GM12878 (cell line): ENCODE data around the gene ITPR2.

Experiments
- ATF7 ChIP-seq: fragments of 450-650 bp; IDR thresholded peaks from 2 replicates; pipeline ENCODE4 v1.6.1; 2016; ENCODE audit warnings: low read depth, mild to moderate bottlenecking
- BHLHE40 ChIP-seq, 2 experiments: fragments of 450-650 bp in 1 of 2; IDR thresholded peaks; 2 replicates each; pipeline ENCODE4 v1.6.1; 2011 to 2017; ENCODE audit warnings: low read depth in 2 of 2, borderline replicate concordance in 1 of 2, improper control_type of control experiment in 1 of 2, low read length in 1 of 2, mild to moderate bottlenecking in 1 of 2
- KAT2A ChIP-seq: conservative IDR thresholded peaks from 2 replicates; pipeline ENCODE4 v1.6.1; 2011; ENCODE audit warnings: low read depth, low read length; ENCODE audit not compliant: control insufficient read depth
- POLR2A ChIP-seq: IDR thresholded peaks from 2 replicates; pipeline ENCODE4 v1.6.1; 2011; ENCODE audit warnings: low read depth, mild to moderate bottlenecking, low read length
- POU2F2 ChIP-seq: IDR thresholded peaks from 3 replicates; pipeline ENCODE4 v1.6.1; 2011; ENCODE audit warnings: low read depth, mild to moderate bottlenecking, low read length, borderline replicate concordance
- RAD21 ChIP-seq: IDR thresholded peaks from 2 replicates; pipeline ENCODE4 v1.6.1; 2011; ENCODE audit warnings: mild to moderate bottlenecking, low read depth, low read length, moderate library complexity; ENCODE audit not compliant: insufficient read depth
- RFX5 ChIP-seq: IDR thresholded peaks from 2 replicates; pipeline ENCODE4 v1.6.1; 2011; ENCODE audit warnings: low read depth, low read length, improper control_type of control experiment
- ZNF274 ChIP-seq: IDR thresholded peaks from one replicate; pipeline ENCODE4 v1.8.0; 2011; ENCODE audit not compliant: insufficient read length, insufficient read depth
- TF ChIP-seq, protein P1 (sequence below): fragments of 450-650 bp; IDR thresholded peaks from 2 replicates; pipeline ENCODE4 v1.6.1; 2017; ENCODE audit warnings: mild to moderate bottlenecking, moderate library complexity
- TF ChIP-seq, protein P2 (sequence below), 3 experiments: IDR thresholded peaks in 2 of 3; conservative IDR thresholded peaks in 1 of 3; 2 replicates each; pipeline ENCODE4 v1.5.1; 2011; ENCODE audit warnings: low read depth in 3 of 3, low read length in 3 of 3, mild to moderate bottlenecking in 3 of 3, control low read depth in 2 of 3, moderate library complexity in 2 of 3, inconsistent platforms in 1 of 3, mixed read lengths in 1 of 3; ENCODE audit not compliant: control insufficient read depth in 2 of 3, insufficient read depth in 1 of 3; ENCODE audit errors: extremely low read depth in 1 of 3
- TF ChIP-seq, protein P3 (sequence below): IDR thresholded peaks from 2 replicates; pipeline ENCODE4 v1.6.1; 2011; ENCODE audit warnings: low read depth, low read length, improper control_type of control experiment, borderline replicate concordance

DNA sequence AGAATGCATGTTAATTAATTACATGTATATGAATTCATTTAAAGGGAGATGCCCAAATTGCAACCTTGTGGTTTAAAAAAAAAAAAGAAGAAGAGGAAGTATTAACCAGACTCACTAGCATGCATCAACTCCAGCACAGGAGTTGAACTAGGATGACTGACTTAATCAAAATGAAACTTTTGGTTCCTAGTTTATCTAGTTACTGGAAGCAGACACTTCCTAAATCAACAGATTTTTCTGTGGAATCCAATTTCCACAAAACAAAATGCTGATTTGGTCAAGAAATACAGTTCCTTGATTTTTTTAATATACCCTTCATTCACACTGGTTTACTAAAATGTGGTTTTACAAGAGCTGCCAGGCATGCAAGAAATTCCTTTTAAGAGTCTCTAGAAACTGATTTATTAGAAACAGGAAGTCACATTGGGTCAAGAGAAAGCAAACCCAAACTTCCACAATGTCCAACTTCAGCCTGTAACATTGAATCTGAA, 41.6 kb downstream of the ITPR2 start:
- TF ChIP-seq BHLHE40 (IDR thresholded peaks at IDR 0.05; ENCODE audit: borderline replicate concordance in 1 of 2, low read depth in 2 of 2, low read length in 1 of 2) (no peak), KAT2A (no peak), POLR2A (no peak), ATF7 (peak; percentile 28; the same call in 1 of the 2 replicates), POU2F2 (no peak), ZNF274 (no peak), RAD21 (no peak), RFX5 (no peak)
- TF ChIP-seq, protein P1, sequence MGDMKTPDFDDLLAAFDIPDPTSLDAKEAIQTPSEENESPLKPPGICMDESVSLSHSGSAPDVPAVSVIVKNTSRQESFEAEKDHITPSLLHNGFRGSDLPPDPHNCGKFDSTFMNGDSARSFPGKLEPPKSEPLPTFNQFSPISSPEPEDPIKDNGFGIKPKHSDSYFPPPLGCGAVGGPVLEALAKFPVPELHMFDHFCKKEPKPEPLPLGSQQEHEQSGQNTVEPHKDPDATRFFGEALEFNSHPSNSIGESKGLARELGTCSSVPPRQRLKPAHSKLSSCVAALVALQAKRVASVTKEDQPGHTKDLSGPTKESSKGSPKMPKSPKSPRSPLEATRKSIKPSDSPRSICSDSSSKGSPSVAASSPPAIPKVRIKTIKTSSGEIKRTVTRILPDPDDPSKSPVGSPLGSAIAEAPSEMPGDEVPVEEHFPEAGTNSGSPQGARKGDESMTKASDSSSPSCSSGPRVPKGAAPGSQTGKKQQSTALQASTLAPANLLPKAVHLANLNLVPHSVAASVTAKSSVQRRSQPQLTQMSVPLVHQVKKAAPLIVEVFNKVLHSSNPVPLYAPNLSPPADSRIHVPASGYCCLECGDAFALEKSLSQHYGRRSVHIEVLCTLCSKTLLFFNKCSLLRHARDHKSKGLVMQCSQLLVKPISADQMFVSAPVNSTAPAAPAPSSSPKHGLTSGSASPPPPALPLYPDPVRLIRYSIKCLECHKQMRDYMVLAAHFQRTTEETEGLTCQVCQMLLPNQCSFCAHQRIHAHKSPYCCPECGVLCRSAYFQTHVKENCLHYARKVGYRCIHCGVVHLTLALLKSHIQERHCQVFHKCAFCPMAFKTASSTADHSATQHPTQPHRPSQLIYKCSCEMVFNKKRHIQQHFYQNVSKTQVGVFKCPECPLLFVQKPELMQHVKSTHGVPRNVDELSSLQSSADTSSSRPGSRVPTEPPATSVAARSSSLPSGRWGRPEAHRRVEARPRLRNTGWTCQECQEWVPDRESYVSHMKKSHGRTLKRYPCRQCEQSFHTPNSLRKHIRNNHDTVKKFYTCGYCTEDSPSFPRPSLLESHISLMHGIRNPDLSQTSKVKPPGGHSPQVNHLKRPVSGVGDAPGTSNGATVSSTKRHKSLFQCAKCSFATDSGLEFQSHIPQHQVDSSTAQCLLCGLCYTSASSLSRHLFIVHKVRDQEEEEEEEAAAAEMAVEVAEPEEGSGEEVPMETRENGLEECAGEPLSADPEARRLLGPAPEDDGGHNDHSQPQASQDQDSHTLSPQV, result no peak
- TF ChIP-seq, protein P2, sequence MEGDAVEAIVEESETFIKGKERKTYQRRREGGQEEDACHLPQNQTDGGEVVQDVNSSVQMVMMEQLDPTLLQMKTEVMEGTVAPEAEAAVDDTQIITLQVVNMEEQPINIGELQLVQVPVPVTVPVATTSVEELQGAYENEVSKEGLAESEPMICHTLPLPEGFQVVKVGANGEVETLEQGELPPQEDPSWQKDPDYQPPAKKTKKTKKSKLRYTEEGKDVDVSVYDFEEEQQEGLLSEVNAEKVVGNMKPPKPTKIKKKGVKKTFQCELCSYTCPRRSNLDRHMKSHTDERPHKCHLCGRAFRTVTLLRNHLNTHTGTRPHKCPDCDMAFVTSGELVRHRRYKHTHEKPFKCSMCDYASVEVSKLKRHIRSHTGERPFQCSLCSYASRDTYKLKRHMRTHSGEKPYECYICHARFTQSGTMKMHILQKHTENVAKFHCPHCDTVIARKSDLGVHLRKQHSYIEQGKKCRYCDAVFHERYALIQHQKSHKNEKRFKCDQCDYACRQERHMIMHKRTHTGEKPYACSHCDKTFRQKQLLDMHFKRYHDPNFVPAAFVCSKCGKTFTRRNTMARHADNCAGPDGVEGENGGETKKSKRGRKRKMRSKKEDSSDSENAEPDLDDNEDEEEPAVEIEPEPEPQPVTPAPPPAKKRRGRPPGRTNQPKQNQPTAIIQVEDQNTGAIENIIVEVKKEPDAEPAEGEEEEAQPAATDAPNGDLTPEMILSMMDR (IDR thresholded peaks at IDR 0.05 in 2 of 3, conservative IDR thresholded peaks at IDR 0.05 in 1 of 3; ENCODE audit: control insufficient read depth in 2 of 3, extremely low read depth in 1 of 3, insufficient read depth in 1 of 3, low read depth in 3 of 3, low read length in 3 of 3), result no peak
- TF ChIP-seq, protein P3, sequence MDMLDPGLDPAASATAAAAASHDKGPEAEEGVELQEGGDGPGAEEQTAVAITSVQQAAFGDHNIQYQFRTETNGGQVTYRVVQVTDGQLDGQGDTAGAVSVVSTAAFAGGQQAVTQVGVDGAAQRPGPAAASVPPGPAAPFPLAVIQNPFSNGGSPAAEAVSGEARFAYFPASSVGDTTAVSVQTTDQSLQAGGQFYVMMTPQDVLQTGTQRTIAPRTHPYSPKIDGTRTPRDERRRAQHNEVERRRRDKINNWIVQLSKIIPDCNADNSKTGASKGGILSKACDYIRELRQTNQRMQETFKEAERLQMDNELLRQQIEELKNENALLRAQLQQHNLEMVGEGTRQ, result no peak
